Right ventricle myocardium superior (tissue), 1 donor: ENCODE measurements around the gene ILK. TPM values are rescaled to one million over a fixed set of nuclear protein-coding genes. Genes with fewer than 3 reads are reported as not detected.

ENCODE experiments used
- ATAC-seq: fragments of 200-7000 bp; cut with Tn5 transposase; one replicate; pipeline ENCODE4 v1.9.1; 2020; ENCODE audit warnings: mild to moderate bottlenecking; ENCODE audit not compliant: poor library complexity
- DNase-seq: peaks from one replicate; pipeline ENCODE4 v3.0.0-alpha.2; 2020
- intact Hi-C: fragments of 100-400 bp; cut with DNase I; formaldehyde crosslinking; loops from one replicate; pipeline ENCODE4 v1.11.2; 2022
- total RNA-seq: library from RNA; stranded (reverse); fragmentation: NEBNext Ultra II Directional; extraction: Animal tissue kit (Norgen Biotek cat#: 25700); gene quantifications from one replicate; pipeline ENCODE4 v1.2.1, GENCODE V29; 2021
- donor health status: DM: no; HTN: yes; CAD: no; lungs with severe emphysema.

The ILK gene
- total RNA-seq, 1 donor from 2014 or later = 191 TPM

GRCh38 chr11:6628526-6628925 is 25.0 kb downstream of the ILK start:
- intact Hi-C loops = no loop called here
- no peak for DNase-seq
- ATAC-seq = no peak

- DNase-seq (no peak), ATAC-seq (no peak)
- intact Hi-C loops = no loop called here
Measured at GRCh38 chr11:6629573-6629891, 26.0 kb downstream of the ILK start.

- intact Hi-C loops = no loop called here
- ATAC-seq = no peak
- no peak for DNase-seq
Measured at GRCh38 chr11:6629892-6630631, 26.5 kb downstream of the ILK start.

DNA sequence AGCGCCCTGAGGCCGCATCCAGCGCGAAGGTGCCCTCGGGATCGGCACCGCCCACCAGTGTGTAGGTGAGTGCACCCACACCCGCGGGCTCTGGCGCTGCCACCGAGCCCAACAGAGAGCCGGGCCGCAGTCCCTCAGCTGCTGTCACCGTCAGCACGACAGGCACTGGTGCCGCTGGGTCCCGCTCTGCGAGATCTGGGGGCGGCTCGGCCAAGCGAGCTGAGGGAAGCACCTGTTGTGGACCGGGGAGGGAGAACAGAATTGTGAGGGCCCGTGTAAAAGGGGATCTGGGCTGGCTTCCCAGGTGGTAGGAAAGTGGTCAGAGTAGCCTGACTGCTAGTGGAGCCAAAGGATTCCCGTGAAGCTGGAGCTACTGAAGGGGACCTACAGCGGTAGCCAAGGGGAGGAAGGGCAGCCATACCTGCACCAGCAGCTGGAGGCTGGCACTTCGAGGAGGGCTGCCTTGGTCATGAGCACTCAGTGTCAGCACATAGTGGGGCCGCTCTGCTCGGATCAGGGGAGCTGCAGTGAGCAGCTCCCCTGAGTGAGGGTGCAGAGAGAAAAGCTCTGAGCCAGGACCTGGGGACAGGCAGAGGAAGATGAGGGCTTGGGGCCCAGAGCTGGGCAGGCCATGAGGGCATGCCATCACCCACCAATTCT is 27.2 kb downstream of the ILK start:
- ATAC-seq (no peak), DNase-seq (no peak)
- intact Hi-C loops = no loop called here

DNA sequence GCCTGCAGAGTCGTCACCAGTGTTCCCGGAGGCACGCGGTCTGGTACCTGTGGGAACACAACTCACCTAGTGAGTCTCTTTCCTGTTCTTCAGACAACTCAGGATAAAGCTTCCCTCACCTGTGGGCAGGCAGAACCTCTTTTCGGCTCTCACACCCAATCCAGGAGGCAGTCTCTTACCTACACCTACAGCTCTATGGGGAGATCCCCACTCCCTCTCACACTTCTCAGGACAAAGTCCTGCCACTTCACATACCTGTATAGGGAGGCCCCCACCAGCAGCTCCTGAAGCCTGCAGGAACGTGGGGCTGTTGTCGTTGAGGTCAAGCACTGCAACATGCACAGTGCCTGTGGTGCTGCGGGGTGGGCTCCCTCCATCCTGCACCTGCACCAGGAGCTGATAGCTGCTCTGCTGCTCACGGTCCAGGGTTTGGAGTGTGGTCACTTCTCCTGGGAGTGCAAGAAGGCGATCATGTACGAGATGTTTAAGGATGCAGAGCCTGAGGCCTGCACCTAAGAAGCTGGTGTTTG is 27.9 kb downstream of the ILK start:
- intact Hi-C loops = no loop called here
- ATAC-seq = no peak
- no peak for DNase-seq

GRCh38 chr11:6632116-6633073 is 28.8 kb downstream of the ILK start:
- intact Hi-C loops = no loop called here
- no peak for ATAC-seq
- no peak for DNase-seq

- ATAC-seq = peak; percentile 67
- intact Hi-C loops = no loop called here
- peak; percentile 84 for DNase-seq
Measured at GRCh38 chr11:6633422-6634408, 30.1 kb downstream of the ILK start.

DNA sequence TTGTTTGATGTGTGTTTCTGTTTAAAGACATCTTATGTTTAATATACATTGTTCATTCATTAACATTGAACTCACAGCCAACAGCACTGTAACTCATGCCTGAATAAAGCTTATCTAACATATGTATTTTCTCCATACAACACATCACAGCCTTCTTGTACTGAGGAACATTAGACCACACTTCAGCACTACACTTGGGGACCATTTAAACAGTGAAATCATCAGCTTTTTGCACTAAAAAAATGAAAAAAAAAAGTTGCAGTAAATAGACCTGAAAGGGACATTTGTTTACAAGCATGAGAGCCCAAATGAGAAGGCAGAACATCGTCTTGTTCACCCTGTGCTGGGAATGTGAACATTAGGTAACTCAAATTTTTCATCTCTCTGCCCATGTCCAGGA is 31.0 kb downstream of the ILK start:
- intact Hi-C loops = no loop called here
- ATAC-seq = no peak
- no peak for DNase-seq

DNA sequence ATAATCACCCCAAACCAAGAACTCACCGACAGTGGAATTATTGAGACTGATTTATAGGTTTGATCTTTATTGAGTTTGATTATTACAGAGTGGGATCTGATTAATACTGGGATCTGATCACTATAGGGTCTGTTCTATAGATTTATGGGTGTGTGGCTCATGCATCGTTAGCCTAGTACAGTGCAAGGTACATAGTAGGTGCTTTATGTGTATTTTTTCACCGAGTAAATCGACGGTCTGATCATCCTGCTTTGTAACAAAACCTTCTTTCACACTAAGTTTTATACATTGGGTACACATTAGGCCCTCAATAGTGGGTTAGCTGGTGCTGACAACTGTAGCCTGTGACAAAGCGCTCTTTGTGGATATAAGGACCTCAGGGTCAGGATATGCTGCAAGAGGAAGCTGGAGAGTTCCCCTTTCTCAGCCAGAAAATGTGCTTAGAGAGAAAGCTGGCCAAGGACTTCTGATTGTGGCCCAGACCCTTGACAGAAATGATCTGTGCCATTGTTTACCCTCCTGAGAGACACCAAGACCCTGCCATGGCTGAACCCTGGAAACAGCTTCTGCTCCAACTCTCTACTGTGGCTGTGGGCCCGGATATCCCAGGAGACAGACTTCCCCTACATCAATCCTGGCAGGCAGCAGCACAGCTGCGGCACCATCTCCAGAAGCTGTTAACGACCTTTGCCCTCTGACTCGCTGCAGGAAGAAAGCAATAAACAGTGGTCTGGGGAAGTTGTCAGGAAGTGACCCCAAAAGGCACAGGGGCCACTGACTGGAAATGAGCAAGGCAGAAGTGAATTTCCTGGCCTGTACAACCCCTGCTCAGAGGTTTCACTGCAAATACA is 31.7 kb downstream of the ILK start:
- intact Hi-C loops = no loop called here
- ATAC-seq = peak; percentile 64

DNA sequence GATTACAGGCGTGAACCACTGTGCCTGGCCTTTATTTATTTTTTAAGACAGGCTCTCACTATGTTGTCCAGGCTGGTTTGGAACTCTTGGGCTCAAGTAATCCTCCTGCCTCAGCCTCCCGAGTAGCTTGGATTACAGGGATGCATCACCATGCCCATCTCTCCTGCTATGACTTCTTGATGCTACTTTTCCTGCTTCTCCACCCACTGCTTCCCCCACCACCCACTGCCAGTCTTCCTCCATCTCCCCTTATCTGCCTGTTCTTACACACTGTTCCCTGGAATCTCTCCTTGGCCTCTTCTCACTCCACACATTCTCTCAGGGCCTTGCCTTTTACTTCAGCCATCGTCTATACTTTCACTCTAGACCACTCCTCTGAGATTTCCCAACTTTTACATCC is 32.9 kb downstream of the ILK start:
- DNase-seq (no peak), ATAC-seq (no peak)
- intact Hi-C loops = no loop called here

More for the DNA sequence above, 31.7 kb downstream of the ILK start:
- peak; percentile 84 for DNase-seq

DNA sequence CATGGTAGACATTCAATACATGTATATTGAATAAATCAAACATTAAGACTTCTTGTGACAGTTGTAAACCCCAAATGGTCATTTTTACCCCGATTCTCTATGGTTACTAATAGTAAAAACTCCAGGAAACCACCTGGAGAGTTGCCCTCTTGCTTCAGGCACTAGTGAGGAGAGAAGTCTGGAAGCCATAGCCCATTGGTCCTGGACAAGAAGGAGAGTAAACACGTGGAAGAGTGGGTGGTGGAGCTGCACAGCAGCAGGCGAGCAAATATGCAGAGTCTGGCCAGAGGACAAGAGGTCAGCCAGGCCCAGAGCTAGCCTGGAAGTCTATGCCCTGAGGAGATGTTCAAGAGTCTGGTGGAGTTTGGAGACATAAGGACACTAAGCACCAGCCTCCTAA is 34.3 kb downstream of the ILK start:
- DNase-seq (peak; percentile 58), ATAC-seq (peak; percentile 60)
- intact Hi-C loops = no loop called here

GRCh38 chr11:6638429-6638828 is 34.9 kb downstream of the ILK start:
- no peak for ATAC-seq
- intact Hi-C loops = no loop called here

DNA sequence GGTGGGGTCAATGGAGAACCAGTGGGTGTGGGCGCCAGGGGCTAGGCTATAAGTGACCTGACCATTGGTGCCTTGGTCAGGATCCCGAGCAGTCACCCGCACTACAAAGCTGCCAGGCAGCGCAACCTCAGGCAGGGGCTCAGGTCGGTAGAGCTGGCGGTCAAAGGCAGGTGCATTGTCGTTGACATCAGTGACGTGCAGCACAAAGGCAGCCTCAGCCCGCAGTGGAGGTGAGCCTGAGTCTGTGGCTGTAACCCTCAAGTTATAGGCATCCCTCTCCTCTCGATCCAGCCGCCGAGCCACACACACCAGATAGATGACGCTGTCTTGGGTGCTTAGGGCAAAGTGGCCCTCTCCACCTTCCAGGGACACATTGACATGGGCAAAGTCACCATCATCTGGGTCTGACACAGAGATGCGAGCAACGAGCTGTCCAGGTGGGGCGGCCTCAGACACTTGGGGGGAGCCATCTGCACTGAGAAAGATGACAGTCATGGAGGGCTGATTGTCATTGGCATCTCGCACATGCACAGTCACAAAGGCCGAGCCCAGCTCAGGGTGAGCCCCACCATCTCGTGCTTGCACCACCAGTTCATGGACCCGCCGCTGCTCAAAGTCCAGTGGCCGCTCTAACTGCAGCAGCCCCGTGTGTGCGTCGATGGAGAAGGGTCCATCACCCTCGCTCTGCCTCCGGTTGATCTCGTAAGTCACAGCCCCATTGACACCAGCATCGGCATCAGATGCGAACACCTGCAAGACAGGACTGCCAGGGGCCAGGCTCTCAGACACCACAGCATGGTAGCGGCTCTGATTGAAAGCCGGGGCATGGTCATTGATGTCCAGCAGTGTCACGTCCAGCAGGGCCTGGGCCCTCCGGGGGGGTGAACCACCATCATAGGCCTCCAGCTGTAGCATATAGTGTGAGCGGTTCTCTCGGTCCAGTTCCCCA is 36.7 kb downstream of the ILK start:
- intact Hi-C loops = no loop called here
- ATAC-seq = no peak
- DNase-seq = no peak

More at GRCh38 chr11:6638429-6638828, 34.9 kb downstream of the ILK start:
- DNase-seq = no peak

DNA sequence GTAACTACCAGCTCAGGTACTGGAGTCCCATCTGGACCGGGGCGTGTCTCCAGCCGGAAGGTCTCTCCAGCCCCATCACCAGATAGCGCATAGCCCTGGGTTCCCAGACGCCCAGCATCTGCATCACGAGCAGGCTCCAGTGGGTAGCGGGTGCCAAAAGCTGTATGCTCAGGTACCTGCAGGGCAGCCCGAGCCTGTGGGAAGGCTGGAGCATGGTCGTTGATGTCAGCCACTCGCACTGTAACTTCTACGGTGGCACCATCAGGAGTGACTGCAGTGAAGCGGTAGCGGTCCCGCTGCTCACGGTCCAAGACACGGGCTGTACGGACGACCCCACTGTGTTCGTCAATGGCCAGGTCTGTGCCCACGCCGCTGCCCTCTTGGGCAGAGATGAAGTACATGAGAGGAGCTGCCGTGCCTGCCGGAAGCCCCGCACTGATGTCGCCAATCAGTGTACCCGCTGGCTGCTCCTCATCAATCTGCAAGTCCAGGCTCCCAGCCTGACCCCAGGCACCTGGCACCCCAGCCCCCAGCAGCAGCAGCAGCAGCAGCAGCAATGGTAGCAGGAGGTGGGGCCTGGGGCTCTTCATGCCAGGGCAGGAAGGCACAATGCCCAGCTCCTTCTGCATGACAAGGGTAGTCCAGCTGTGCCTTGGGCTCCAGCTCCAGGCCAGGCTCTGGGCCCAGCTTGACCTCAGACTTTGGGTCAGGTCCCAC is 37.6 kb downstream of the ILK start:
- intact Hi-C loops = no loop called here
- DNase-seq (no peak), ATAC-seq (no peak)

- intact Hi-C loops = no loop called here
- DNase-seq (no peak), ATAC-seq (no peak)
Measured at GRCh38 chr11:6642957-6643356, 39.4 kb downstream of the ILK start.

GRCh38 chr11:6646071-6646470 is 42.5 kb downstream of the ILK start:
- DNase-seq = peak; percentile 87
- peak; percentile 77 for ATAC-seq
- intact Hi-C loops = no loop called here
